ENCODE data around the gene CHRNB4.

DNA sequence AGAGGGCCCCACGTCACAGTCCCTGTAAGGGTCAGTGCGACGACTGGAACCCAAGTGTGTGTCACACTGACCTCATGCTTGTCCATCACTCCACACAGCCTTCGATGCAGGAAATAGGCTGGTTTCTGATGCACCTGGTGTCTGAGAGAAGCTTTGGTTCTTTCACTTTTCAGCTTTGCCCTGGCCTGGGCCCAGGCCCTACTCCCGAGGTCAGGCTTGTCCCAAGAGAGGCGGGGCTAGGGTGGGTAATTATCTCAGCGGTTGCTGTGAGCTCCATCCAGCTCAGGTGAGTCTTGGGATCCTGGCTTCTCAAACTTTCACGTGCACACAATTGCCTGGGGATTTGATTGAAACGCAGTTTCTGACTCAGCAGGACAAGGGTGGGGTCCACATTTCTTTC lies 19.6 kb upstream of the CHRNB4 start:
- TF ChIP-seq TAF1 (IDR thresholded peaks at IDR 0.05; ENCODE audit: borderline replicate concordance, low read depth, low read length): no peak
- no peak for TF ChIP-seq POLR2A (IDR thresholded peaks at IDR 0.05; ENCODE audit: low read depth, low read length)
- no peak for TF ChIP-seq POLR2AphosphoS5 (IDR thresholded peaks at IDR 0.05; ENCODE audit: low read depth, low read length)
